Gastroesophageal sphincter (tissue), 3 donors: ENCODE results near the gene RRP12.

Experiments used
- CTCF ChIP-seq, 4 experiments: fragments of 200-600 bp in 2 of 4; fragments of 450-650 bp in 2 of 4; sonication (generic) in 1 of 4; IDR thresholded peaks; one replicate each; pipeline ENCODE4 v1.5.1; 2017 to 2019; ENCODE audit warnings: antibody characterized with exemption in 4 of 4, mild to moderate bottlenecking in 2 of 4, moderate library complexity in 2 of 4
- EP300 ChIP-seq: sonication (generic); formaldehyde crosslinking; IDR thresholded peaks from one replicate; pipeline ENCODE4 v1.6.1; 2017; ENCODE audit warnings: antibody characterized with exemption, mild to moderate bottlenecking
- POLR2A ChIP-seq, 2 donors: fragments of 450-650 bp; IDR thresholded peaks; one replicate each; pipeline ENCODE4 v1.6.1; 2017; ENCODE audit warnings: antibody characterized with exemption in 2 of 2, mild to moderate bottlenecking in 2 of 2, moderate library complexity in 1 of 2
- POLR2AphosphoS5 ChIP-seq: sonication (generic); formaldehyde crosslinking; IDR thresholded peaks from one replicate; pipeline ENCODE4 v1.6.1; 2017; ENCODE audit warnings: antibody characterized with exemption

- no peak for TF ChIP-seq CTCF (IDR thresholded peaks at IDR 0.05)
- TF ChIP-seq POLR2AphosphoS5, result no peak
- no peak for TF ChIP-seq EP300
- no peak for TF ChIP-seq POLR2A (IDR thresholded peaks at IDR 0.05)
Measured at GRCh38 chr10:97393034-97393573, 8.0 kb downstream of the RRP12 start.
